HepG2 (cell line): ENCODE data around the gene EXOC6B. TPM values are rescaled to one million over a fixed set of nuclear protein-coding genes. Genes with fewer than 3 reads are reported as not detected.

Experiments
- ARID2 ChIP-seq: sonication (generic); formaldehyde crosslinking; IDR thresholded peaks from 2 replicates; pipeline ENCODE4 v1.8.1; 2022; ENCODE audit warnings: mild to moderate bottlenecking, missing genetic modification reagents, borderline replicate concordance
- KAT7 ChIP-seq: IDR thresholded peaks from 2 replicates; pipeline ENCODE4 v1.6.1; 2018; ENCODE audit warnings: borderline replicate concordance, missing compliant biosample characterization
- MIXL1 ChIP-seq: IDR thresholded peaks from 2 replicates; pipeline ENCODE4 v1.6.1; 2016
- RFXANK ChIP-seq: IDR thresholded peaks from 2 replicates; pipeline ENCODE4 v1.6.1; 2016
- RXRA ChIP-seq: sonication (generic); formaldehyde crosslinking; IDR thresholded peaks from 2 replicates; pipeline ENCODE4 v1.5.1; 2020; ENCODE audit warnings: missing genetic modification reagents
- TEAD3 ChIP-seq: optimal IDR thresholded peaks from 2 replicates; pipeline ENCODE3; 2016; ENCODE audit warnings: borderline replicate concordance
- THAP11 ChIP-seq: IDR thresholded peaks from 2 replicates; pipeline ENCODE4 v1.6.1; 2016; ENCODE audit warnings: missing biosample characterization, missing genetic modification reagents
- ZNF17 ChIP-seq: sonication (generic); formaldehyde crosslinking; IDR thresholded peaks from 2 replicates; pipeline ENCODE4 v1.5.0; 2020; ENCODE audit warnings: mild to moderate bottlenecking, missing genetic modification reagents
- ZNF326 ChIP-seq: sonication (generic); formaldehyde crosslinking; IDR thresholded peaks from 2 replicates; pipeline ENCODE4 v1.4.0; 2020; ENCODE audit warnings: missing genetic modification reagents, borderline replicate concordance
- ZNF34 ChIP-seq: sonication (generic); formaldehyde crosslinking; IDR thresholded peaks from 2 replicates; pipeline ENCODE4 v1.4.0; 2020; ENCODE audit warnings: mild to moderate bottlenecking, missing genetic modification reagents, borderline replicate concordance
- ZNF782 ChIP-seq: sonication (generic); formaldehyde crosslinking; IDR thresholded peaks from 2 replicates; pipeline ENCODE4 v1.4.0; 2020; ENCODE audit warnings: missing genetic modification reagents, mild to moderate bottlenecking, borderline replicate concordance
- polyA plus RNA-seq, 8 experiments: library from polyadenylated mRNA; depleted of rRNA in 3 of 8; stranded (reverse) in 7 of 8; unstranded in 1 of 8; fragments of >200 nt; fragmentation: Illumina TruSeq in 4 of 8; extraction: Trizol in 4 of 8; gene quantifications; 2 replicates each; pipeline versions ENCODE4 v1.2.1 to v1.2.3, GENCODE V29; 2011 to 2016; ENCODE audit warnings: low read depth in 4 of 8, missing spikeins in 1 of 8, mixed read lengths in 1 of 8; ENCODE audit not compliant: insufficient read depth in 1 of 8
- total RNA-seq, 5 experiments: library from RNA; depleted of rRNA; stranded (reverse); fragments of >200 nt; fragmentation: Illumina TruSeq; extraction: Trizol; gene quantifications; 2 replicates each; pipeline ENCODE4 v1.2.3, GENCODE V29; 2016; ENCODE audit warnings: low read depth in 1 of 5
- TF ChIP-seq, protein P1 (sequence below): sonication (generic); formaldehyde crosslinking; IDR thresholded peaks from 2 replicates; pipeline ENCODE4 v1.5.1; 2020; ENCODE audit warnings: missing genetic modification reagents, mild to moderate bottlenecking, borderline replicate concordance
- TF ChIP-seq, protein P2 (sequence below): sonication (generic); formaldehyde crosslinking; IDR thresholded peaks from 2 replicates; pipeline ENCODE4 v1.8.0; 2022; ENCODE audit warnings: missing genetic modification reagents, mild to moderate bottlenecking, moderate library complexity, borderline replicate concordance
- TF ChIP-seq, protein P3 (sequence below): sonication (generic); formaldehyde crosslinking; IDR thresholded peaks from 2 replicates; pipeline ENCODE4 v1.4.0; 2020; ENCODE audit warnings: mild to moderate bottlenecking, missing genetic modification reagents, borderline replicate concordance
- TF ChIP-seq, protein P4 (sequence below): sonication (generic); formaldehyde crosslinking; IDR thresholded peaks from 2 replicates; pipeline ENCODE4 v1.8.1; 2023; ENCODE audit warnings: mild to moderate bottlenecking, inconsistent platforms, moderate library complexity, missing genetic modification reagents, borderline replicate concordance
- TF ChIP-seq, protein P5 (sequence below): sonication (generic); formaldehyde crosslinking; IDR thresholded peaks from 2 replicates; pipeline ENCODE4 v1.4.0; 2020; ENCODE audit warnings: missing genetic modification reagents
- TF ChIP-seq, protein P6 (sequence below): sonication (generic); formaldehyde crosslinking; conservative IDR thresholded peaks from 2 replicates; pipeline ENCODE4 v1.4.0; 2020; ENCODE audit warnings: missing genetic modification reagents

The EXOC6B gene
- total and polyA plus RNA-seq, 2 of the 13 experiments (the other 11 are each of a cell fraction or from before 2014, with no cell fraction given) = 9.1 to 15.9 TPM

DNA sequence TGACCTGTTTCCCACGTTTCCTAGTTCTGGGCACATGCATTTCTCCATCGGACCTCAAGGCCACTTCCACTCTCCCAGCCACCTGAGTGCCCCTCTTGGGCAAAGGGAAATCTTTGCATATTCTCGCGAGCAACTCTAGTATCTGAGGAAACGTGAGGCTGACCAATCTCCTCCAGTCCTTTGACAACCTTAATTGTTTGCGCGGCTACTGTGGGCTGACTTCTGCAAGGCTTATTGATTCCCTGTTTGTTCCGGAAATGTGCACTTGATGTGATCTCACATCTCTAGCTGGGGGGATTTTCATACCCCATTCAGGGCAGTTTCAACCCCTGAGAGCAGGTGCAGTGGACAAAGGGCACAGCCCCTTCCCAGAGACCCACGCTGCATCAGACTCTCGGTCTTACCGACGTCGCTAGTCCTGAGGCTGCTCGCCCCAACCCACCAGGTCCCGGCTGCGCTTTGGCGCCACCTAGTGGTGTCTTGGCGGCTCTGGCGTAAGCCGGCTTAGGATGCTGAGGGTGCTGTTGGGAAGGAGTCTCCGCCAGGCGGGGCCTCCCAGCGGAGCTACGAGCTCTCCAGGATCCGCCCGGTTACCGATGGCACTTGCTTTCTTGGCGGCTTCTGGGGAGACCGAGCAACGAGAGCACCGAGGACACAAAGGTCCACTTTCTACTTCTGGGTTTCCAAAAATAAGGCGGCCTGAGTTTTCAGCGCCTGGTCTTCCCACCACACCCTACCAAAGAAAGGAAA, 36.6 kb upstream of the EXOC6B start (continued):
- TF ChIP-seq, protein P1, sequence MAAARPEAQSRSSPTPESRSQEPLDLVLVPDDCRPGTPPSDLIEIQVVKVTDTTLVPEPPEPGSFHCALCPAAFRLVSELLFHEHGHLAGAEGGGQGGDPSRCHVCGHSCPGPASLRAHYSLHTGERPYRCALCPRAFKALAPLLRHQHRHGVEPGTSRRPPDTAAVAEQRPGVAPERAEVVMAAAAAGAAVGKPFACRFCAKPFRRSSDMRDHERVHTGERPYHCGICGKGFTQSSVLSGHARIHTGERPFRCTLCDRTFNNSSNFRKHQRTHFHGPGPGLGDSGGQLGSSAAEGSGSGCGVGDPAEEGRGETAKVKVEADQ = peak; percentile 89; the same call in 1 of the 2 replicates
- TF ChIP-seq THAP11 = peak; percentile 73
- TF ChIP-seq, protein P2, sequence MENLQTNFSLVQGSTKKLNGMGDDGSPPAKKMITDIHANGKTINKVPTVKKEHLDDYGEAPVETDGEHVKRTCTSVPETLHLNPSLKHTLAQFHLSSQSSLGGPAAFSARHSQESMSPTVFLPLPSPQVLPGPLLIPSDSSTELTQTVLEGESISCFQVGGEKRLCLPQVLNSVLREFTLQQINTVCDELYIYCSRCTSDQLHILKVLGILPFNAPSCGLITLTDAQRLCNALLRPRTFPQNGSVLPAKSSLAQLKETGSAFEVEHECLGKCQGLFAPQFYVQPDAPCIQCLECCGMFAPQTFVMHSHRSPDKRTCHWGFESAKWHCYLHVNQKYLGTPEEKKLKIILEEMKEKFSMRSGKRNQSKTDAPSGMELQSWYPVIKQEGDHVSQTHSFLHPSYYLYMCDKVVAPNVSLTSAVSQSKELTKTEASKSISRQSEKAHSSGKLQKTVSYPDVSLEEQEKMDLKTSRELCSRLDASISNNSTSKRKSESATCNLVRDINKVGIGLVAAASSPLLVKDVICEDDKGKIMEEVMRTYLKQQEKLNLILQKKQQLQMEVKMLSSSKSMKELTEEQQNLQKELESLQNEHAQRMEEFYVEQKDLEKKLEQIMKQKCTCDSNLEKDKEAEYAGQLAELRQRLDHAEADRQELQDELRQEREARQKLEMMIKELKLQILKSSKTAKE (CRISPR knock-in tag) = no peak
- TF ChIP-seq, protein P3, sequence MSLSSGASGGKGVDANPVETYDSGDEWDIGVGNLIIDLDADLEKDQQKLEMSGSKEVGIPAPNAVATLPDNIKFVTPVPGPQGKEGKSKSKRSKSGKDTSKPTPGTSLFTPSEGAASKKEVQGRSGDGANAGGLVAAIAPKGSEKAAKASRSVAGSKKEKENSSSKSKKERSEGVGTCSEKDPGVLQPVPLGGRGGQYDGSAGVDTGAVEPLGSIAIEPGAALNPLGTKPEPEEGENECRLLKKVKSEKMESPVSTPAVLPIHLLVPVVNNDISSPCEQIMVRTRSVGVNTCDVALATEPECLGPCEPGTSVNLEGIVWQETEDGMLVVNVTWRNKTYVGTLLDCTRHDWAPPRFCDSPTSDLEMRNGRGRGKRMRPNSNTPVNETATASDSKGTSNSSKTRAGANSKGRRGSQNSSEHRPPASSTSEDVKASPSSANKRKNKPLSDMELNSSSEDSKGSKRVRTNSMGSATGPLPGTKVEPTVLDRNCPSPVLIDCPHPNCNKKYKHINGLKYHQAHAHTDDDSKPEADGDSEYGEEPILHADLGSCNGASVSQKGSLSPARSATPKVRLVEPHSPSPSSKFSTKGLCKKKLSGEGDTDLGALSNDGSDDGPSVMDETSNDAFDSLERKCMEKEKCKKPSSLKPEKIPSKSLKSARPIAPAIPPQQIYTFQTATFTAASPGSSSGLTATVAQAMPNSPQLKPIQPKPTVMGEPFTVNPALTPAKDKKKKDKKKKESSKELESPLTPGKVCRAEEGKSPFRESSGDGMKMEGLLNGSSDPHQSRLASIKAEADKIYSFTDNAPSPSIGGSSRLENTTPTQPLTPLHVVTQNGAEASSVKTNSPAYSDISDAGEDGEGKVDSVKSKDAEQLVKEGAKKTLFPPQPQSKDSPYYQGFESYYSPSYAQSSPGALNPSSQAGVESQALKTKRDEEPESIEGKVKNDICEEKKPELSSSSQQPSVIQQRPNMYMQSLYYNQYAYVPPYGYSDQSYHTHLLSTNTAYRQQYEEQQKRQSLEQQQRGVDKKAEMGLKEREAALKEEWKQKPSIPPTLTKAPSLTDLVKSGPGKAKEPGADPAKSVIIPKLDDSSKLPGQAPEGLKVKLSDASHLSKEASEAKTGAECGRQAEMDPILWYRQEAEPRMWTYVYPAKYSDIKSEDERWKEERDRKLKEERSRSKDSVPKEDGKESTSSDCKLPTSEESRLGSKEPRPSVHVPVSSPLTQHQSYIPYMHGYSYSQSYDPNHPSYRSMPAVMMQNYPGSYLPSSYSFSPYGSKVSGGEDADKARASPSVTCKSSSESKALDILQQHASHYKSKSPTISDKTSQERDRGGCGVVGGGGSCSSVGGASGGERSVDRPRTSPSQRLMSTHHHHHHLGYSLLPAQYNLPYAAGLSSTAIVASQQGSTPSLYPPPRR (CRISPR knock-in tag) = 0 out of 2 replicates have a peak, but pooled peaks have one; percentile 28
- peak; percentile 72 for TF ChIP-seq RXRA (CRISPR knock-in tag)
- no peak for TF ChIP-seq ZNF17
- TF ChIP-seq ZNF782 (CRISPR knock-in tag) = no peak; the same call in 1 of the 2 replicates
- TF ChIP-seq RFXANK = no peak
- TF ChIP-seq ZNF326 (CRISPR knock-in tag) = no peak
- TF ChIP-seq KAT7 = no peak
- TF ChIP-seq, protein P4, sequence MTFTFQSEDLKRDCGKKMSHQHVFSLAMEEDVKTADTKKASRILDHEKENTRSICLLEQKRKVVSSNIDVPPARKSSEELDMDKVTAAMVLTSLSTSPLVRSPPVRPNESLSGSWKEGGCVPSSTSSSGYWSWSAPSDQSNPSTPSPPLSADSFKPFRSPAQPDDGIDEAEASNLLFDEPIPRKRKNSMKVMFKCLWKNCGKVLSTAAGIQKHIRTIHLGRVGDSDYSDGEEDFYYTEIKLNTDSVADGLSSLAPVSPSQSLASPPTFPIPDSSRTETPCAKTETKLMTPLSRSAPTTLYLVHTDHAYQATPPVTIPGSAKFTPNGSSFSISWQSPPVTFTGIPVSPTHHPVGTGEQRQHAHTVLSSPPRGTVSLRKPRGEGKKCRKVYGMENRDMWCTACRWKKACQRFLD (CRISPR knock-in tag) = 0 out of 2 replicates have a peak, but pooled peaks have one; percentile 64
- peak; percentile 32 for TF ChIP-seq TEAD3 (CRISPR knock-in tag)
- TF ChIP-seq MIXL1 (CRISPR knock-in tag) = no peak
- TF ChIP-seq, protein P5, sequence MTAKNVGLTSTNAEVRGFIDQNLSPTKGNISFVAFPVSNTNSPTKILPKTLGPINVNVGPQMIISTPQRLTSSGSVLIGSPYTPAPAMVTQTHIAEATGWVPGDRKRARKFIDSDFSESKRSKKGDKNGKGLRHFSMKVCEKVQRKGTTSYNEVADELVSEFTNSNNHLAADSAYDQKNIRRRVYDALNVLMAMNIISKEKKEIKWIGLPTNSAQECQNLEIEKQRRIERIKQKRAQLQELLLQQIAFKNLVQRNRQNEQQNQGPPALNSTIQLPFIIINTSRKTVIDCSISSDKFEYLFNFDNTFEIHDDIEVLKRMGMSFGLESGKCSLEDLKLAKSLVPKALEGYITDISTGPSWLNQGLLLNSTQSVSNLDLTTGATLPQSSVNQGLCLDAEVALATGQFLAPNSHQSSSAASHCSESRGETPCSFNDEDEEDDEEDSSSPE (CRISPR knock-in tag) = no peak; the same call in 1 of the 2 replicates
- 0 out of 2 replicates have a peak, but pooled peaks have one; percentile 31 for TF ChIP-seq ZNF34 (CRISPR knock-in tag)
- TF ChIP-seq ARID2 (CRISPR knock-in tag) = peak; percentile 89; the same call in 1 of the 2 replicates
- TF ChIP-seq, protein P6, sequence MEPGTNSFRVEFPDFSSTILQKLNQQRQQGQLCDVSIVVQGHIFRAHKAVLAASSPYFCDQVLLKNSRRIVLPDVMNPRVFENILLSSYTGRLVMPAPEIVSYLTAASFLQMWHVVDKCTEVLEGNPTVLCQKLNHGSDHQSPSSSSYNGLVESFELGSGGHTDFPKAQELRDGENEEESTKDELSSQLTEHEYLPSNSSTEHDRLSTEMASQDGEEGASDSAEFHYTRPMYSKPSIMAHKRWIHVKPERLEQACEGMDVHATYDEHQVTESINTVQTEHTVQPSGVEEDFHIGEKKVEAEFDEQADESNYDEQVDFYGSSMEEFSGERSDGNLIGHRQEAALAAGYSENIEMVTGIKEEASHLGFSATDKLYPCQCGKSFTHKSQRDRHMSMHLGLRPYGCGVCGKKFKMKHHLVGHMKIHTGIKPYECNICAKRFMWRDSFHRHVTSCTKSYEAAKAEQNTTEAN (CRISPR knock-in tag) = no peak
